Measurements from ENCODE around the gene DPYD.

DNA sequence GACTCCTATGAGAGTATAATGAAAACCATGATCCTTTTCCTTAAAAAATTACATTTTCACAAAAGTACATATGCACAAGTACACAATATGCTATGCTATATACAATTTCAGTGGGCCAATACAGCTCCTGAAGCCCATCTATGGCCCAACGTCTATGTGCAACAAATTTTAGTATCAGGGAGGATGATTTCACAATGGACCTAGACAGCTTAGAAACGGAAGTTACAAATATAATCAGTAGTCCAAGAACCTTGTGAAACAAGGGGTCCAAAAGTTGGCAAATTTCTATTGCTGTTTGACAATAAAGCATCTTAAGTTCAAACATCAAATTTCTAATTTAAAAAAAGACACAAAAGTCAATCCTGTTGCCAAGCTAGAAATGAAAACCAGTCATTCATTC lies 87.0 kb downstream of the DPYD start:
- TF ChIP-seq CTCF (IDR thresholded peaks at IDR 0.05), result no peak
- no peak for TF ChIP-seq POLR2A (IDR thresholded peaks at IDR 0.05)

Data from tibial nerve (tissue), 3 donors.